HG03460 (cell line): Measurements from ENCODE around the gene ZMAT5.

ENCODE experiments used
- ATAC-seq: cut with Tn5 transposase; IDR thresholded peaks from one replicate; pipeline ENCODE4 v1.9.1; 2021; ENCODE audit not compliant: unreplicated experiment

The ZMAT5 gene

DNA sequence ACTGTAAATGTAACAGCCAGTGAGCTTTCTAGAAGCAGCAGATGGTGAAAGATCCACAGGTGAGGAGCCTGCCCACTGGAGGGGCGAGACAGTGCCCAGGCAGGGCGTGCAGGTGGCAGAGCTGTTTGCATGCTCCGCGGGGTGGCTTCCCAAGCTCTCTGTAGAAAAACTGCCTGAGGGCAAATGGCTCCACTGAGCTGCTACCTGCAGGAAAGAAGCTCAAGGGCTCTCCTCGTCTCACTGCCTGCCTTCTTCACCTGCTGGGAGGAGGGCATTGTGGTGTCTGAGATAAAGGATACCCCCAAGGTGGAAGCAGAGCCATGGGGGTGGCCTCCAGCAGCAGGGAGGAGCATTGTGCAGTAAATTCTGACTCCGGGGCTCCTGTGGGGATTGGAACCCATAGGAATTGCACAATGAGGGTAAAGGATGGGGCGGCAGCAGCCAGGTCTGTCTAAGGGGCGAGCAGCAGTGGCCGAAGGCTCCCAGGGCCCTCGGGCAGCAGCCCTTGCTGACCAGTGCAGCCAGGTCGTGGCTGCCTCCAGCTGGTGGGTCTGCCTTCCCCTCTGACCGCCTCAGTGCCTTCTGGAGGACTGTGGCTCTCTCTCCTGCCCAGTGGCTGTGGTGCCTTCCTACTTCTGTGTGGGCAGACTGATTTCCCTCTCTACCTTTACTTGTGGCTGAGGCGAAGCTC is 75.0 kb downstream of the ZMAT5 start:
- ATAC-seq, result no peak

DNA sequence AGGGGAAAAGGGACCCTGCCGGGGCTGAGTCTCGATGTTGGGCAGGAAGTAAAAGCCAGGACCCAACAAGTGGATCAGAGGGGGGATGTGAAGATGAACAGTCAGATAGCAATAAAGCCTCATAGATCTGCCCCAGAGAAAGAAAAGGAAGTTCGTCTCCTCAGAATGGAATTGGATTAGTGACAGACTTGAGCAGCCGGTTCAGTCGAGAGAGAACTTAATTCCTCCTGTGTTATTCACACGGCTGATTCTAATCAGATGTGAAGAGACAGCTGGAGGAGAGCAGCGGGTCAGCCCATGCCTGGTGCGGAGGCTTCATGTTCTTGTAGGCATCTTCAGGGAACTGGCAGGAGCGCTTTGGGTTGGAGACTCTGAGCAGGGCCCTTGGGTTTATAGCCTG is 76.3 kb downstream of the ZMAT5 start:
- ATAC-seq, result no peak

DNA sequence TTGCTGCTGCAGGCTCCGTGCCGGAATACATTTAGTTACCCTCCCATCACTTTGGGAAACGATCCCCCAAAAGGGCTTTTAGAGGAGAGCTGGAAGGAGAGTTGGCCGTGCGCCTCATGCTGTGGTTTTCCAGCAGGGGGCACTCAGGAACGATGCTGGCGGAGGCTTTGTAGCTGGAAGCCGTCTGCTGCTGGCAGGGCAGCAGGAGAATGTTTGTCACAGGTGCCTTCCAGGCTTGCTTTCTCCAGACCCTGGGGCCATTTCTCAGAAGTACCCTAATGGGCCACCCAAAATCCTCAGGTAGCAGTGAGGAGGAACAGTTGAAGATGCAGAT is 77.0 kb downstream of the ZMAT5 start:
- no peak for ATAC-seq

DNA sequence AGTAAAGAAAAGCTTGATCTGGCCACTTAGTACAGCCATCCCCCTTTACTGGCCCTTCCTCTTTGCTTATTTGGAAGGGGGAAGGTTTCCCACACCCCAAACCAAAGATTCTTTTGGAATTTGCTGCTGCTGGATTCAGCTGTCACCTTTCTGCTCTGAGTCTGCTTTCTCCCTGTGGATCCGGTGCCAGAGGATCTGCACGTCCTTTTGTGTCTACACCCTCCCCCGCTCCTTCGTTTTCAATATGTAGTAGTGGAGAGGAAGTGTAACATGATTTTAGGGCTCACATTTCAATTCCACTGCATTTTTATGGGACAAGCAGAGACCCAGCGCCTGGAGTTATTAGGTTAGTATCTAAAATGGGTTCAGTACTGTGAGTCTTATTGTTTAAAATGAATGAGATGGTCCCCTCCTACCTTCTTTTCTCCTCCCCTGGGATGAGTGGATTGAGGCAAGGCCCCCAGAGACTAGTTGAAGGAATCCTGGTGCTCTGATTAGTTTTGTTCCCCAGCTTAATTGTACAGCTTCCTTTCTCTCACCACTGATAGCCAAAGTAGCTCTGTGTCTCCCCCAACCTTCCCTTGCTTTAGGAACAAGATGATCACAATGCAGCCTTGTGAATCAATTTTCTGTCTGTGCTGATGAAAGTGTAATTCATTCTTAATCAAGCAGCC is 77.5 kb downstream of the ZMAT5 start:
- ATAC-seq, result no peak

DNA sequence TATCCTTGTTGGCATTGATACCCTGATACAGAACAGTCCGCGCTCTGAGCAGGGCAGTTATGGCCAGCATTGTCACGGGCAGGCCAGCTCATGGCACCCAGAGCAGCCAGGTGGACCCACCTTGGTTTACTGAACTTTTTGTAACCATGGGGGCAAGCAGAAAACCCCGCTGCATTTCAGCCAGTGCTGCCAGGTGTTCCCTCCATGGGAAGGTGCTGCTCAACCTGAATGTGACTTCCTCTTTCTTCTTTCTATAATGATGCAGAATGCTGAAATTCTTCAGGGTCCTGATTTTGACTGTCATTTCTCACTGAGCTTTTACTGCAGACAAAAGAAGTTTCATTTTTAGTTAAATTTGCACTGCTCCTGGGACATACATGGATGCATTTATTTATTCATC is 82.6 kb downstream of the ZMAT5 start:
- ATAC-seq, result no peak

DNA sequence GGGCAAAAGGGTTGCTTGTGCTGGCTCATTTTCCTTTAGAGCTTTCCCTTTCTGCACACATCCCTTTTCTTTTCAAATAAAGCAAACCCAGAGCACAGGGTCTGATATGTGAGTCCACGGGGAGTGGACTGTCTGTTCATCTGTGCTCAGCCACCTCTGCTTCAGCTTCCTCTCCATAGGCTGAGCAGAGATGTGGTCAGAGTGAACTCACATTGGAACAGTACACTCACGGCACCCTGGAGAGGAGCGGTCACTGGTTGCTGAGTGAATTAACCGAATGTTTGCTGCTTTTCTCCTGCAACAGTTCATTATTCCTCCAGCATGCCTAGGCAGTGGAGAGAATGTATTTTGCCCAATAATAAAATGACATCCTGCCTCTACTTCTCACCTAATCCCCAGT is 83.3 kb downstream of the ZMAT5 start:
- no peak for ATAC-seq
